ENCODE results near the gene GOSR2. TPM values are rescaled to one million over a fixed set of nuclear protein-coding genes. Genes with fewer than 3 reads are reported as not detected.

GOSR2 gene
- total and polyA plus RNA-seq, 2 of the 8 experiments (the other 6 are each of a cell fraction or from before 2014, with no cell fraction given), result 28.2 to 36.2 TPM

DNA sequence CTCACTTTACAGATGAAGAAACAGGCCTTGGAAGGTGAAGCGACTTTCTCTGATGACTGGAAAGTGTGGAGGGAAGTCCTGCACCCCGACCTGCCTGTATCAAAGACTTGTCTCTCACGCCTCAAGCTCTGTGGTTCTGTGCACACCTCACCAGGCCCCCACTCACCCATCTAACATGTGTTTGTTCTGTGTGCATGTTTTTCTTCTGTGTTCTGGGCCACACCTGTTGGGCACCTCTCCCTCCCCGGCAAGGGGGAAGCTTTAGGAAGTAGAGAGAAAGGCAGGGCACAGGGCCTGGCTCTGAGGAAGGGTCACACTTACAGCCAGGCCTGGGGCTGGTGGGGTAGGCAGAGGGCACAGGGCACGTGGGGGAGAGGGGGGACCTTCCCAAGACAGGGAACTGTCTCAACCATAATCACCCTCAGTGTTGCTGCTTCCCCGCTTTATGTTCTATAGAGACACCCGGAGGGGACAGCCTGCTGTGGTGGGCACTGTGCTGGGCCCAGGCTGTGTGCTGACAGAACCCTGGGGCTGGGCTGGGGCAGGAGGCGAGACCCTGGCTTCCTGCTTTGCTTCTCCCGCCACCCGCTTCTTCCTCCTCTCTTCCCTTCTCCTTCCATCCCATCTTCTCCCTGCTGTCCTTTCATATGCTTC lies 48.8 kb downstream of the GOSR2 start (continued):
- no peak for TF ChIP-seq CHD2 (IDR thresholded peaks at IDR 0.05; ENCODE audit: low read length)
- TF ChIP-seq TEAD4 (IDR thresholded peaks at IDR 0.05; ENCODE audit: low read depth, low read length), result no peak
- TF ChIP-seq CHD7 (IDR thresholded peaks at IDR 0.05; ENCODE audit: insufficient replicate concordance, low read length), result no peak
- no peak for TF ChIP-seq NANOG (IDR thresholded peaks at IDR 0.05; ENCODE audit: insufficient read depth, low read depth, low read length, poor library complexity, severe bottlenecking)
- TF ChIP-seq SIN3A (conservative IDR thresholded peaks at IDR 0.05 in 1 of 2, IDR thresholded peaks at IDR 0.05 in 1 of 2; ENCODE audit: low read depth in 1 of 2, low read length in 2 of 2), result no peak
- TF ChIP-seq BCL11A (IDR thresholded peaks at IDR 0.05; ENCODE audit: low read depth in 2 of 2, low read length in 2 of 2), result no peak
